K562 (cell line): Measurements from ENCODE around the gene OSM. TPM values are rescaled to one million over a fixed set of nuclear protein-coding genes. Genes with fewer than 3 reads are reported as not detected.

Experiments
- BRCA1 ChIP-seq, 2 experiments: fragments of 450-650 bp in 1 of 2; sonication (generic) in 1 of 2; formaldehyde crosslinking in 1 of 2; IDR thresholded peaks; 2 replicates each; pipeline versions ENCODE4 v1.5.0 to v1.6.1; 2017 to 2020; ENCODE audit warnings: mild to moderate bottlenecking in 1 of 2, missing genetic modification reagents in 1 of 2
- CBFA2T2 ChIP-seq: fragments of 450-650 bp; conservative IDR thresholded peaks from 2 replicates; pipeline ENCODE4 v1.6.1; 2017; ENCODE audit warnings: mild to moderate bottlenecking
- CBFB ChIP-seq: sonication (generic); formaldehyde crosslinking; IDR thresholded peaks from 2 replicates; pipeline ENCODE4 v1.4.0; 2020; ENCODE audit warnings: mild to moderate bottlenecking, missing genetic modification reagents
- CEBPG ChIP-seq, 3 experiments: fragments of 200-800 bp in 1 of 3; sonication (Bioruptor generic) in 1 of 3; sonication (generic) in 1 of 3; formaldehyde crosslinking in 1 of 3; IDR thresholded peaks in 2 of 3; conservative IDR thresholded peaks in 1 of 3; 2 replicates each; pipeline versions ENCODE4 v1.6.1 to v1.8.0; 2016 to 2022; ENCODE audit warnings: missing compliant biosample characterization in 2 of 3, missing genetic modification characterization in 2 of 3, mild to moderate bottlenecking in 1 of 3, missing genetic modification reagents in 1 of 3
- DEAF1 ChIP-seq: fragments of 450-650 bp; formaldehyde crosslinking; IDR thresholded peaks from 2 replicates; pipeline ENCODE4 v1.4.0; 2020; ENCODE audit warnings: mild to moderate bottlenecking, moderate library complexity
- E2F4 ChIP-seq: sonication (generic); formaldehyde crosslinking; IDR thresholded peaks from 2 replicates; pipeline ENCODE4 v1.8.0; 2022; ENCODE audit warnings: mild to moderate bottlenecking, low read depth, missing genetic modification reagents
- EHMT2 ChIP-seq: fragments of 450-650 bp; IDR thresholded peaks from 2 replicates; pipeline ENCODE4 v1.6.1; 2018; ENCODE audit warnings: antibody characterized with exemption
- ELF1 ChIP-seq: fragments of 200-800 bp; sonication (Bioruptor generic); IDR thresholded peaks from 2 replicates; pipeline ENCODE4 v1.6.1; 2016; ENCODE audit warnings: missing genetic modification characterization, missing compliant biosample characterization
- GABPA ChIP-seq: fragments of 200-800 bp; sonication (Bioruptor generic); conservative IDR thresholded peaks from 2 replicates; pipeline ENCODE4 v1.6.1; 2016; ENCODE audit warnings: low read depth, missing genetic modification characterization, missing compliant biosample characterization
- HLTF ChIP-seq: fragments of 450-650 bp; IDR thresholded peaks from 2 replicates; pipeline ENCODE4 v1.6.1; 2016
- HMG20A ChIP-seq: fragments of 450-650 bp; formaldehyde crosslinking; conservative IDR thresholded peaks from 2 replicates; pipeline ENCODE4 v1.4.0; 2020; ENCODE audit warnings: mild to moderate bottlenecking, mixed read lengths
- ILK ChIP-seq: fragments of 450-650 bp; IDR thresholded peaks from 2 replicates; pipeline ENCODE4 v1.6.1; 2016; ENCODE audit warnings: missing genetic modification characterization, low read depth, mild to moderate bottlenecking, missing compliant biosample characterization, moderate library complexity, borderline replicate concordance
- NUFIP1 ChIP-seq: fragments of 450-650 bp; IDR thresholded peaks from 2 replicates; pipeline ENCODE4 v1.6.1; 2018; ENCODE audit not compliant: partially characterized antibody
- PHTF2 ChIP-seq: fragments of 250-450 bp; sonication (Bioruptor Pico); IDR thresholded peaks from 2 replicates; pipeline ENCODE4 v1.5.0; 2021; ENCODE audit warnings: mild to moderate bottlenecking
- SAFB2 ChIP-seq: fragments of 200-400 bp; formaldehyde crosslinking; IDR thresholded peaks from 2 replicates; pipeline ENCODE4 v1.6.1; 2018; ENCODE audit warnings: borderline replicate concordance, low read length, low read depth, moderate library complexity; ENCODE audit not compliant: severe bottlenecking
- SNIP1 ChIP-seq: fragments of 450-650 bp; IDR thresholded peaks from 2 replicates; pipeline ENCODE4 v1.7.1; 2017; ENCODE audit warnings: low read depth, mild to moderate bottlenecking
- TGIF2 ChIP-seq: sonication (generic); formaldehyde crosslinking; IDR thresholded peaks from 2 replicates; pipeline ENCODE4 v1.8.1; 2022; ENCODE audit warnings: mild to moderate bottlenecking, missing genetic modification reagents, moderate library complexity
- VEZF1 ChIP-seq: fragments of 200-800 bp; sonication (Bioruptor generic); IDR thresholded peaks from 2 replicates; pipeline ENCODE4 v1.6.1; 2017; ENCODE audit warnings: missing genetic modification characterization, missing compliant biosample characterization
- ZBTB8A ChIP-seq: fragments of 450-650 bp; IDR thresholded peaks from 2 replicates; pipeline ENCODE4 v1.6.1; 2018; ENCODE audit warnings: mild to moderate bottlenecking, moderate library complexity; ENCODE audit not compliant: partially characterized antibody
- ZNF384 ChIP-seq: IDR thresholded peaks from 2 replicates; pipeline ENCODE4 v1.6.1; 2012; ENCODE audit warnings: low read depth, low read length, improper control_type of control experiment
- ZNF584 ChIP-seq: fragments of 200-800 bp; sonication (Bioruptor generic); IDR thresholded peaks from 2 replicates; pipeline ENCODE4 v1.6.1; 2016; ENCODE audit warnings: low read depth, mild to moderate bottlenecking, missing genetic modification characterization, missing compliant biosample characterization
- polyA plus RNA-seq, 8 experiments: library from polyadenylated mRNA; depleted of rRNA in 4 of 8; stranded (reverse) in 5 of 8; unstranded in 3 of 8; fragments of >200 nt; fragmentation: Nextera tagmentation in 2 of 8; fragmentation: Illumina TruSeq in 1 of 8; extraction: Ambion mirVana in 2 of 8; extraction: Trizol in 1 of 8; gene quantifications; 2 replicates each; pipeline versions ENCODE4 v1.2.1 to v1.2.3, GENCODE V29; 2011 to 2014; ENCODE audit warnings: inconsistent platforms in 1 of 8, missing spikeins in 1 of 8
- total RNA-seq, 7 experiments: library from RNA; depleted of rRNA in 6 of 7; stranded (reverse); fragments of >200 nt in 6 of 7; fragmentation: Illumina TruSeq in 2 of 7; extraction: Trizol in 2 of 7; gene quantifications; 2 replicates each; pipeline versions ENCODE4 v1.2.1 to v1.2.3, GENCODE V29; 2011 to 2021; ENCODE audit warnings: low replicate concordance in 1 of 7

Gene OSM
- total and polyA plus RNA-seq, 9 of the 15 experiments (the other 6 are each of a cell fraction or from before 2014, with no cell fraction given), result 0.22 TPM; not detected in 8

- TF ChIP-seq ILK (tag) (no peak), ZNF384 (no peak), ELF1 (tag) (no peak), SAFB2 (no peak), CBFB (CRISPR knock-in tag) (no peak), E2F4 (no peak), PHTF2 (CRISPR knock-in tag) (no peak), CBFA2T2 (no peak), CEBPG (CRISPR knock-in tag; IDR thresholded peaks at IDR 0.05) (no peak), CEBPG (tag; conservative IDR thresholded peaks at IDR 0.05 in 1 of 2, IDR thresholded peaks at IDR 0.05 in 1 of 2) (no peak), VEZF1 (no peak), EHMT2 (peak; percentile 51; the same call in 1 of the 2 replicates), ZNF584 (CRISPR knock-in tag) (no peak), ZBTB8A (no peak), DEAF1 (CRISPR knock-in tag) (no peak), HLTF (0 out of 2 replicates have a peak, but pooled peaks have one; percentile 32), NUFIP1 (no peak), BRCA1 (IDR thresholded peaks at IDR 0.05) (no peak), BRCA1 (CRISPR knock-in tag; IDR thresholded peaks at IDR 0.05) (no peak), GABPA (tag) (no peak), HMG20A (no peak), SNIP1 (peak; percentile 14; the same call in 1 of the 2 replicates), TGIF2 (CRISPR knock-in tag) (no peak)
Measured at GRCh38 chr22:30219668-30220278, 46.9 kb downstream of the OSM start (continued).
